Endothelial cell of hepatic sinusoid (primary cell): Measurements from ENCODE around the gene ITFG1.
"Not testable (repeated sequence)": the region's sequence is repeated elsewhere in the genome, so short reads cannot be mapped to it uniquely, and the experiment has no call there.

Experiments
- in situ Hi-C: cut with HindIII; loops from 2 replicates; pipeline ENCODE4 v1.10.0; 2017; ENCODE audit warnings: low sequenced_read_pairs

ITFG1 gene

GRCh38 chr16:47342055-47342454 lies 118.8 kb downstream of the ITFG1 start:
- in situ Hi-C loops: no loop called here

GRCh38 chr16:47330562-47330961 lies 130.3 kb downstream of the ITFG1 start:
- in situ Hi-C loops: not testable (repeated sequence)

- in situ Hi-C loops: loop anchor here (25.0 kb wide), 1 partner anchor 112 kb away; no protein-coding TSS in a partner anchor
Observed at GRCh38 chr16:47324309-47324708, 136.6 kb downstream of the ITFG1 start.

GRCh38 chr16:47323241-47323640 lies 137.6 kb downstream of the ITFG1 start:
- in situ Hi-C loops: loop anchor here (25.0 kb wide), 1 partner anchor 111 kb away; no protein-coding TSS in a partner anchor

GRCh38 chr16:47320546-47321310 lies 140.1 kb downstream of the ITFG1 start:
- in situ Hi-C loops: loop anchor here (25.0 kb wide), 1 partner anchor 108 kb away; no protein-coding TSS in a partner anchor

GRCh38 chr16:47317465-47318240 lies 143.2 kb downstream of the ITFG1 start:
- in situ Hi-C loops: loop anchor here (25.0 kb wide), 1 partner anchor 105 kb away; no protein-coding TSS in a partner anchor

GRCh38 chr16:47316442-47317015 lies 144.3 kb downstream of the ITFG1 start:
- in situ Hi-C loops: loop anchor here (25.0 kb wide), 1 partner anchor 104 kb away; no protein-coding TSS in a partner anchor

- in situ Hi-C loops: loop anchor here (25.0 kb wide), 1 partner anchor 100 kb away; no protein-coding TSS in a partner anchor
Observed at GRCh38 chr16:47311738-47312505, 148.9 kb downstream of the ITFG1 start.

- in situ Hi-C loops: loop anchor here (25.0 kb wide), 1 partner anchor 99 kb away; no protein-coding TSS in a partner anchor
Observed at GRCh38 chr16:47310792-47311211, 150.1 kb downstream of the ITFG1 start.

- in situ Hi-C loops: loop anchor here (25.0 kb wide), 1 partner anchor 97 kb away; no protein-coding TSS in a partner anchor
Observed at GRCh38 chr16:47309581-47310312, 151.1 kb downstream of the ITFG1 start.

- in situ Hi-C loops: loop anchor here (25.0 kb wide), 1 partner anchor 96 kb away; no protein-coding TSS in a partner anchor
Observed at GRCh38 chr16:47308601-47309000, 152.3 kb downstream of the ITFG1 start.

- in situ Hi-C loops: loop anchor here (25.0 kb wide), 1 partner anchor 92 kb away; no protein-coding TSS in a partner anchor
Observed at GRCh38 chr16:47304563-47304962, 156.3 kb downstream of the ITFG1 start.

GRCh38 chr16:47299587-47299986 lies 161.3 kb downstream of the ITFG1 start:
- in situ Hi-C loops: no loop called here

GRCh38 chr16:47284999-47285398 lies 175.9 kb downstream of the ITFG1 start:
- in situ Hi-C loops: no loop called here

GRCh38 chr16:47278306-47278970 lies 182.4 kb downstream of the ITFG1 start:
- in situ Hi-C loops: no loop called here

GRCh38 chr16:47276522-47276921 lies 184.3 kb downstream of the ITFG1 start:
- in situ Hi-C loops: no loop called here

- in situ Hi-C loops: no loop called here
Observed at GRCh38 chr16:47262938-47263337, 197.9 kb downstream of the ITFG1 start.

- in situ Hi-C loops: no loop called here
Observed at GRCh38 chr16:47260503-47260902, 200.4 kb downstream of the ITFG1 start.

GRCh38 chr16:47258874-47259461 lies 201.9 kb downstream of the ITFG1 start:
- in situ Hi-C loops: no loop called here
